Spleen (tissue), 11 donors: Measurements from ENCODE around the gene RNFT2. TPM values are rescaled to one million over a fixed set of nuclear protein-coding genes. Genes with fewer than 3 reads are reported as not detected.

Experiments
- DNase-seq: peaks from one replicate; pipeline ENCODE4 v3.0.0-alpha.2; 2020
- H3K27ac ChIP-seq, 8 donors: fragments of 200-600 bp; sonication (generic) in 7 of 8; 1 replicate in 4 of 8; 2 replicates in 4 of 8; pipeline versions ENCODE4 v1.5.0 to v1.8.0; 2016 to 2021; ENCODE audit warnings: inconsistent platforms in 4 of 8, mild to moderate bottlenecking in 4 of 8, moderate library complexity in 1 of 8
- H3K27me3 ChIP-seq, 7 donors: fragments of 200-600 bp; sonication (generic) in 6 of 7; replicated peaks in 1 of 7; 1 replicate in 4 of 7; 2 replicates in 3 of 7; pipeline versions ENCODE4 v1.5.0 to v1.8.0; 2016 to 2021; ENCODE audit warnings: inconsistent platforms in 3 of 7, mild to moderate bottlenecking in 1 of 7
- H3K36me3 ChIP-seq, 6 donors: fragments of 200-600 bp; sonication (generic) in 5 of 6; 1 replicate in 4 of 6; 2 replicates in 2 of 6; pipeline versions ENCODE4 v1.5.0 to v1.8.0; 2016 to 2021; ENCODE audit warnings: inconsistent platforms in 2 of 6
- H3K4me1 ChIP-seq, 6 donors: fragments of 200-600 bp; sonication (generic) in 5 of 6; 1 replicate in 3 of 6; 2 replicates in 3 of 6; pipeline versions ENCODE4 v1.5.0 to v1.8.0; 2016 to 2021; ENCODE audit warnings: inconsistent platforms in 3 of 6
- H3K4me3 ChIP-seq, 8 donors: fragments of 200-600 bp; sonication (generic) in 7 of 8; 1 replicate in 4 of 8; 2 replicates in 4 of 8; pipeline versions ENCODE4 v1.5.0 to v1.8.0; 2016 to 2021; ENCODE audit warnings: inconsistent platforms in 4 of 8, mild to moderate bottlenecking in 4 of 8, moderate library complexity in 2 of 8
- H3K9me3 ChIP-seq, 8 donors: fragments of 200-600 bp; sonication (generic) in 7 of 8; 1 replicate in 4 of 8; 2 replicates in 4 of 8; pipeline versions ENCODE4 v1.5.0 to v1.8.0; 2016 to 2021; ENCODE audit warnings: inconsistent platforms in 4 of 8
- CTCF ChIP-seq, 11 experiments: fragments of 200-600 bp in 7 of 11; fragments of 450-650 bp in 4 of 11; sonication (generic) in 4 of 11; IDR thresholded peaks in 8 of 11; conservative IDR thresholded peaks in 3 of 11; 1 replicate in 7 of 11; 2 replicates in 4 of 11; pipeline versions ENCODE4 v1.4.0 to v1.8.0; 2016 to 2021; ENCODE audit warnings: antibody characterized with exemption in 11 of 11, inconsistent platforms in 4 of 11, mild to moderate bottlenecking in 1 of 11
- POLR2A ChIP-seq, 3 donors: fragments of 450-650 bp; IDR thresholded peaks; one replicate each; pipeline ENCODE4 v1.5.1; 2017; ENCODE audit warnings: antibody characterized with exemption in 3 of 3, mild to moderate bottlenecking in 1 of 3
- POLR2AphosphoS5 ChIP-seq, 3 donors: sonication (generic); formaldehyde crosslinking; IDR thresholded peaks; one replicate each; pipeline ENCODE4 v1.5.1; 2017; ENCODE audit warnings: antibody characterized with exemption in 3 of 3
- WGBS, 5 donors: extraction: QIAGEN DNeasy Blood & Tissue Kit in 3 of 5; methylation state at CpG; one replicate each; pipeline versions ENCODE4 v1.1.5 to v1.1.7; 2013 to 2018; 5-methylcytosine and 5-hydroxymethylcytosine counted together
- intact Hi-C: fragments of 100-400 bp; cut with DNase I; formaldehyde crosslinking; loops from one replicate; pipeline ENCODE4 v1.15.0; 2023; ENCODE audit warnings: low total_unique reads
- polyA plus RNA-seq, 3 donors: library from polyadenylated mRNA; stranded (reverse); fragments of 200-250 nt; gene quantifications; one replicate each; pipeline ENCODE4 v1.2.1, GENCODE V29; 2013
- total RNA-seq, 7 donors: library from RNA; depleted of rRNA in 3 of 7; stranded (reverse); fragments of >200 nt in 3 of 7; fragmentation: NEBNext Ultra II Directional in 4 of 7; extraction: Animal tissue kit (Norgen Biotek cat#: 25700) in 4 of 7; gene quantifications; one replicate each; pipeline versions ENCODE4 v1.1.0 to v1.2.1, GENCODE V29; 2016 to 2021
- donor health status: healthy with polysubstance abuse.
- donor health status: DM: no; HTN: no; CAD: no; lungs with moderate emphysema.
- donor health status: DM: no; HTN: no; CAD: no.
- donor health status: Bipolar disorder and iron deficiency.
- donor health status: healthy.
- donor health status: DM: no; HTN: no; CAD: no.
- donor health status: DM: yes; HTN: yes; CAD: no.

The RNFT2 gene
- total and polyA plus RNA-seq, 10 donors = 1.9 to 6.0 (median 3.8) TPM

GRCh38 chr12:116694653-116695463 is 43.3 kb upstream of the RNFT2 start:
- no peak for TF ChIP-seq CTCF (IDR thresholded peaks at IDR 0.05 in 8 of 11, conservative IDR thresholded peaks at IDR 0.05 in 3 of 11)
- no peak for TF ChIP-seq POLR2A (IDR thresholded peaks at IDR 0.05)
- no peak for TF ChIP-seq POLR2AphosphoS5 (IDR thresholded peaks at IDR 0.05)
- Histone ChIP-seq H3K4me3 (peak overlapping the region in 1 of 8 donors; percentile 51), H3K27ac (no peak overlapping the region), H3K36me3 (no peaks in the 10 kb centered on the region), H3K9me3 (no peaks in the 10 kb centered on the region), H3K27me3 (peaks cover 0 to 69% (median 17%) of the 10 kb centered on the region in 7 donors), H3K4me1 (peaks cover 0 to 48% (median 17%) of the 10 kb centered on the region in 6 donors)
- intact Hi-C loops = loop anchor here (10.0 kb wide), 1 partner anchor 710 kb away; no protein-coding TSS in a partner anchor
- DNase-seq = no peak
- 54 to 66% (median 60%) methylated on average over 22 of the region's 22 CpGs for whole genome bisulfite sequencing, 5 donors

- Histone ChIP-seq H3K4me1 (peaks cover 0 to 46% (median 17%) of the 10 kb centered on the region in 6 donors), H3K27ac (no peak overlapping the region), H3K36me3 (no peaks in the 10 kb centered on the region), H3K9me3 (no peaks in the 10 kb centered on the region), H3K27me3 (peaks cover 0 to 63% (median 17%) of the 10 kb centered on the region in 7 donors), H3K4me3 (peak overlapping the region in 1 of 8 donors; percentile 51)
- TF ChIP-seq CTCF (IDR thresholded peaks at IDR 0.05 in 8 of 11, conservative IDR thresholded peaks at IDR 0.05 in 3 of 11) (no peak), POLR2A (IDR thresholded peaks at IDR 0.05) (no peak), POLR2AphosphoS5 (IDR thresholded peaks at IDR 0.05) (no peak)
- DNase-seq = no peak
- WGBS, 5 donors = 16 to 47% (median 33%) methylated on average over 3 of the region's 3 CpGs
- intact Hi-C loops = loop anchor here (10.0 kb wide), 1 partner anchor 711 kb away; no protein-coding TSS in a partner anchor
Measured at GRCh38 chr12:116695464-116695725, 42.7 kb upstream of the RNFT2 start.

- TF ChIP-seq CTCF (IDR thresholded peaks at IDR 0.05 in 8 of 11, conservative IDR thresholded peaks at IDR 0.05 in 3 of 11) = no peak
- TF ChIP-seq POLR2A (IDR thresholded peaks at IDR 0.05) = no peak
- TF ChIP-seq POLR2AphosphoS5 (IDR thresholded peaks at IDR 0.05) = no peak
- DNase-seq = no peak
- Histone ChIP-seq H3K27ac (no peak overlapping the region), H3K27me3 (peaks cover 0 to 45% (median 17%) of the 10 kb centered on the region in 7 donors), H3K36me3 (no peaks in the 10 kb centered on the region), H3K4me1 (peaks cover 0 to 43% (median 17%) of the 10 kb centered on the region in 6 donors), H3K9me3 (no peaks in the 10 kb centered on the region), H3K4me3 (no peak overlapping the region)
- WGBS, 5 donors = 63 to 100% (median 71%) methylated on average over 4 to 7 of the region's 7 CpGs
- intact Hi-C loops = loop anchor here (10.0 kb wide), 1 partner anchor 713 kb away; no protein-coding TSS in a partner anchor
Measured at GRCh38 chr12:116697305-116697704, 40.8 kb upstream of the RNFT2 start.

- no peak for DNase-seq
- Histone ChIP-seq H3K36me3 (no peaks in the 10 kb centered on the region), H3K4me3 (no peak overlapping the region), H3K9me3 (no peaks in the 10 kb centered on the region), H3K27me3 (peaks cover 0 to 41% (median 17%) of the 10 kb centered on the region in 7 donors), H3K27ac (no peak overlapping the region), H3K4me1 (peaks cover 0 to 39% (median 15%) of the 10 kb centered on the region in 6 donors)
- TF ChIP-seq POLR2A (IDR thresholded peaks at IDR 0.05) (no peak), CTCF (IDR thresholded peaks at IDR 0.05 in 8 of 11, conservative IDR thresholded peaks at IDR 0.05 in 3 of 11) (no peak), POLR2AphosphoS5 (IDR thresholded peaks at IDR 0.05) (no peak)
- WGBS, 5 donors = 59 to 68% (median 63%) methylated on average over 10 to 11 of the region's 11 CpGs
- intact Hi-C loops = loop anchor here (10.0 kb wide), 1 partner anchor 713 kb away; no protein-coding TSS in a partner anchor
Measured at GRCh38 chr12:116697716-116698115, 40.4 kb upstream of the RNFT2 start.
